HepG2 (cell line): Measurements from ENCODE around the gene PREP. TPM values are rescaled to one million over a fixed set of nuclear protein-coding genes. Genes with fewer than 3 reads are reported as not detected.

Source experiments
- ATAC-seq: fragments of 200-7000 bp; cut with Tn5 transposase; 3 replicates; pipeline ENCODE4 v1.9.1; 2020; ENCODE audit warnings: mild to moderate bottlenecking, moderate library complexity
- BruUV-seq: library from RNA; stranded (reverse); fragments of 400-500 nt; replicated peaks from 2 replicates; lab custom pipeline; 2021; lab: Mats Ljungman, UMichigan
- CTCF ChIA-PET: fragments of 300-600 bp; formaldehyde crosslinking; extraction: SDS; loops from one replicate; lab custom pipeline; 2021; ENCODE audit warnings: low total read pairs, inconsistent platforms, low intra/inter-chr PET ratio; lab: Yijun Ruan, JAX
- POLR2A ChIA-PET: fragments of 350-600 bp; sonication (Branson Sonifier 250); formaldehyde crosslinking; loops from one replicate; lab custom pipeline; 2020; ENCODE audit warnings: antibody characterized with exemption, inconsistent platforms; lab: Yijun Ruan, JAX
- DNase-seq: peaks from one replicate; pipeline ENCODE4 v3.0.0-alpha.2; 2015; ENCODE audit warnings: low spot score
- FAIRE-seq: peaks from 3 replicates; lab custom pipeline; 2011; peaks lifted over from hg19 to GRCh38; lab: Jason Lieb, UNC
- H2AFZ ChIP-seq: one replicate; pipeline ENCODE4 v1.6.1; 2011; ENCODE audit warnings: low read length, inconsistent platforms
- H3K27ac ChIP-seq: fragments of 300-600 bp; 3 replicates; pipeline ENCODE4 v1.8.0; 2011; ENCODE audit warnings: mixed run types, mild to moderate bottlenecking, mixed read lengths, low read length, inconsistent platforms; ENCODE audit not compliant: insufficient read depth; ENCODE audit errors: extremely low read length
- H3K27me3 ChIP-seq, 2 experiments: fragments of 200-600 bp in 1 of 2; 2 replicates in 1 of 2; 3 replicates in 1 of 2; pipeline versions ENCODE4 v1.6.0 to v1.8.0; 2011; ENCODE audit warnings: low read length in 2 of 2, mild to moderate bottlenecking in 2 of 2, moderate library complexity in 2 of 2, inconsistent platforms in 1 of 2; ENCODE audit not compliant: insufficient read depth in 2 of 2, control insufficient read depth in 1 of 2
- H3K36me3 ChIP-seq, 2 experiments: fragments of 200-600 bp in 1 of 2; replicated peaks in 1 of 2; 2 replicates in 1 of 2; 3 replicates in 1 of 2; pipeline versions ENCODE4 v1.5.1 to v1.8.0; 2011; ENCODE audit warnings: low read length in 2 of 2, inconsistent platforms in 1 of 2; ENCODE audit not compliant: insufficient read depth in 2 of 2, control insufficient read depth in 1 of 2
- H3K4me1 ChIP-seq: 2 replicates; pipeline ENCODE4 v1.5.1; 2012; ENCODE audit warnings: low read length, inconsistent platforms; ENCODE audit not compliant: insufficient read depth
- H3K4me2 ChIP-seq: 2 replicates; pipeline ENCODE4 v1.6.0; 2011; ENCODE audit warnings: low read depth, low read length, inconsistent platforms
- H3K4me3 ChIP-seq, 3 experiments: fragments of 200-600 bp in 1 of 3; sonication (generic), shearing (Covaris generic) in 1 of 3; replicated peaks in 1 of 3; 2 replicates each; pipeline ENCODE4 v1.5.1; 2011 to 2016; ENCODE audit warnings: low read length in 3 of 3, inconsistent platforms in 2 of 3, low read depth in 2 of 3, mild to moderate bottlenecking in 2 of 3, control low read depth in 1 of 3, mixed read lengths in 1 of 3; ENCODE audit not compliant: insufficient read depth in 1 of 3
- H3K79me2 ChIP-seq: one replicate; pipeline ENCODE4 v1.6.1; 2011; ENCODE audit warnings: low read length, inconsistent platforms; ENCODE audit not compliant: insufficient read depth
- H3K9ac ChIP-seq: 2 replicates; pipeline ENCODE4 v1.6.0; 2011; ENCODE audit warnings: mild to moderate bottlenecking, low read depth, low read length, inconsistent platforms; ENCODE audit not compliant: insufficient read depth
- H3K9me3 ChIP-seq: 2 replicates; pipeline ENCODE4 v1.5.1; 2012; ENCODE audit warnings: mild to moderate bottlenecking, low read length
- H4K20me1 ChIP-seq: 2 replicates; pipeline ENCODE4 v1.6.0; 2011; ENCODE audit warnings: inconsistent platforms, mild to moderate bottlenecking, low read length, moderate library complexity; ENCODE audit not compliant: insufficient read depth
- BORCS8-MEF2B ChIP-seq: sonication (generic); formaldehyde crosslinking; IDR thresholded peaks from 2 replicates; pipeline ENCODE4 v1.8.0; 2022; ENCODE audit warnings: mild to moderate bottlenecking, missing genetic modification reagents
- MTA1 ChIP-seq: sonication (generic); formaldehyde crosslinking; IDR thresholded peaks from 2 replicates; pipeline ENCODE4 v1.4.0; 2020; ENCODE audit warnings: missing genetic modification reagents, mild to moderate bottlenecking, borderline replicate concordance
- NBN ChIP-seq: fragments of 450-650 bp; conservative IDR thresholded peaks from 2 replicates; pipeline ENCODE4 v1.6.1; 2017
- NFYC ChIP-seq: IDR thresholded peaks from 2 replicates; pipeline ENCODE4 v1.6.1; 2016; ENCODE audit warnings: missing genetic modification reagents, missing compliant biosample characterization
- RARG ChIP-seq: sonication (generic); formaldehyde crosslinking; IDR thresholded peaks from 2 replicates; pipeline ENCODE4 v1.4.0; 2020; ENCODE audit warnings: low read depth, mild to moderate bottlenecking, missing genetic modification reagents
- ZNF232 ChIP-seq: sonication (generic); formaldehyde crosslinking; IDR thresholded peaks from 2 replicates; pipeline ENCODE4 v1.4.0; 2020; ENCODE audit warnings: missing genetic modification reagents, borderline replicate concordance
- ZNF597 ChIP-seq: sonication (generic); formaldehyde crosslinking; IDR thresholded peaks from 2 replicates; pipeline ENCODE4 v1.5.0; 2020; ENCODE audit warnings: missing genetic modification reagents
- ZNF670 ChIP-seq: sonication (generic); formaldehyde crosslinking; IDR thresholded peaks from 2 replicates; pipeline ENCODE4 v1.8.0; 2022; ENCODE audit warnings: mild to moderate bottlenecking, missing genetic modification reagents, borderline replicate concordance
- ZNF770 ChIP-seq: sonication (generic); formaldehyde crosslinking; IDR thresholded peaks from 2 replicates; pipeline ENCODE4 v1.5.0; 2020; ENCODE audit warnings: mild to moderate bottlenecking, missing genetic modification reagents
- WGBS: methylation state at CpG from one replicate; pipeline ENCODE4 v1.1.6; 2017; ENCODE audit warnings: low lambda C conversion rate; 5-methylcytosine and 5-hydroxymethylcytosine counted together
- in situ Hi-C: cut with HindIII; loops from 2 replicates; pipeline ENCODE4 v1.10.0; 2017; ENCODE audit warnings: low pct_unique_long_range_greater_than_20kb; ENCODE audit not compliant: extremely low pct_ligation_motif_present
- intact Hi-C: fragments of 100-400 bp; cut with micrococcal nuclease; formaldehyde crosslinking; loops from one replicate; pipeline ENCODE4 v1.10.0; 2022; ENCODE audit not compliant: unreplicated experiment
- polyA plus RNA-seq, 8 experiments: library from polyadenylated mRNA; depleted of rRNA in 3 of 8; stranded (reverse) in 7 of 8; unstranded in 1 of 8; fragments of >200 nt; fragmentation: Illumina TruSeq in 4 of 8; extraction: Trizol in 4 of 8; gene quantifications; 2 replicates each; pipeline versions ENCODE4 v1.2.1 to v1.2.3, GENCODE V29; 2011 to 2016; ENCODE audit warnings: low read depth in 4 of 8, missing spikeins in 1 of 8, mixed read lengths in 1 of 8; ENCODE audit not compliant: insufficient read depth in 1 of 8
- total RNA-seq, 5 experiments: library from RNA; depleted of rRNA; stranded (reverse); fragments of >200 nt; fragmentation: Illumina TruSeq; extraction: Trizol; gene quantifications; 2 replicates each; pipeline ENCODE4 v1.2.3, GENCODE V29; 2016; ENCODE audit warnings: low read depth in 1 of 5
- TF ChIP-seq, protein P1 (sequence below): sonication (generic); formaldehyde crosslinking; IDR thresholded peaks from 2 replicates; pipeline ENCODE4 v1.4.0; 2020; ENCODE audit warnings: mild to moderate bottlenecking, missing genetic modification reagents, borderline replicate concordance

The PREP gene
- total and polyA plus RNA-seq, 2 of the 13 experiments (the other 11 are each of a cell fraction or from before 2014, with no cell fraction given): 12.6 to 15.9 TPM

DNA sequence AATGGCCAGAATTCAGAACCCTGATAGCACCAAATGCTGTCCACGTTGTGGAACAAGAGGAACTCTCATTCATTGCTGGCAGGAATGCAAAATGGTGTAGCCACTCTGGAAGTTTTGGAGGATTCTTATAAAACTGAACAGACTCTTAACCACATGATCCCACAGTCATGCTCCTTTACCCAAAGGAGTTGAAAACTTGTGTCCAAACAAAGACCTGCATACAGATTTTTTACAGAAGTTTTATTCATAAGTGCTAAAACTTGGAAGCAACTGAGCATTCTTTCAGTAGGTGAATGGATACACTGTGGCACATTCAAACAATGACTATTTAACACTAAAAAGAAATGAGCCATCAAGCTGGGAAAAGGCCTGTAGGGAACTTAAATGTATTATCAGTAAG lies 32.5 kb downstream of the PREP start:
- intact Hi-C loops: loop anchor here (5.0 kb wide), 1 partner anchor 53 kb away; no protein-coding TSS in a partner anchor
- peaks cover 25% of the 10 kb centered on the region for H3K4me1 ChIP-seq
- TF ChIP-seq ZNF597 (CRISPR knock-in tag): no peak
- TF ChIP-seq ZNF770 (CRISPR knock-in tag): no peak
- TF ChIP-seq BORCS8-MEF2B (CRISPR knock-in tag): no peak
- no peak for TF ChIP-seq ZNF670 (CRISPR knock-in tag)
- no peak for TF ChIP-seq MTA1 (CRISPR knock-in tag)
- TF ChIP-seq ZNF232 (CRISPR knock-in tag): no peak
- TF ChIP-seq RARG: no peak
- no peak for TF ChIP-seq NFYC (CRISPR knock-in tag)
- no peak for TF ChIP-seq NBN
- TF ChIP-seq, protein P1, sequence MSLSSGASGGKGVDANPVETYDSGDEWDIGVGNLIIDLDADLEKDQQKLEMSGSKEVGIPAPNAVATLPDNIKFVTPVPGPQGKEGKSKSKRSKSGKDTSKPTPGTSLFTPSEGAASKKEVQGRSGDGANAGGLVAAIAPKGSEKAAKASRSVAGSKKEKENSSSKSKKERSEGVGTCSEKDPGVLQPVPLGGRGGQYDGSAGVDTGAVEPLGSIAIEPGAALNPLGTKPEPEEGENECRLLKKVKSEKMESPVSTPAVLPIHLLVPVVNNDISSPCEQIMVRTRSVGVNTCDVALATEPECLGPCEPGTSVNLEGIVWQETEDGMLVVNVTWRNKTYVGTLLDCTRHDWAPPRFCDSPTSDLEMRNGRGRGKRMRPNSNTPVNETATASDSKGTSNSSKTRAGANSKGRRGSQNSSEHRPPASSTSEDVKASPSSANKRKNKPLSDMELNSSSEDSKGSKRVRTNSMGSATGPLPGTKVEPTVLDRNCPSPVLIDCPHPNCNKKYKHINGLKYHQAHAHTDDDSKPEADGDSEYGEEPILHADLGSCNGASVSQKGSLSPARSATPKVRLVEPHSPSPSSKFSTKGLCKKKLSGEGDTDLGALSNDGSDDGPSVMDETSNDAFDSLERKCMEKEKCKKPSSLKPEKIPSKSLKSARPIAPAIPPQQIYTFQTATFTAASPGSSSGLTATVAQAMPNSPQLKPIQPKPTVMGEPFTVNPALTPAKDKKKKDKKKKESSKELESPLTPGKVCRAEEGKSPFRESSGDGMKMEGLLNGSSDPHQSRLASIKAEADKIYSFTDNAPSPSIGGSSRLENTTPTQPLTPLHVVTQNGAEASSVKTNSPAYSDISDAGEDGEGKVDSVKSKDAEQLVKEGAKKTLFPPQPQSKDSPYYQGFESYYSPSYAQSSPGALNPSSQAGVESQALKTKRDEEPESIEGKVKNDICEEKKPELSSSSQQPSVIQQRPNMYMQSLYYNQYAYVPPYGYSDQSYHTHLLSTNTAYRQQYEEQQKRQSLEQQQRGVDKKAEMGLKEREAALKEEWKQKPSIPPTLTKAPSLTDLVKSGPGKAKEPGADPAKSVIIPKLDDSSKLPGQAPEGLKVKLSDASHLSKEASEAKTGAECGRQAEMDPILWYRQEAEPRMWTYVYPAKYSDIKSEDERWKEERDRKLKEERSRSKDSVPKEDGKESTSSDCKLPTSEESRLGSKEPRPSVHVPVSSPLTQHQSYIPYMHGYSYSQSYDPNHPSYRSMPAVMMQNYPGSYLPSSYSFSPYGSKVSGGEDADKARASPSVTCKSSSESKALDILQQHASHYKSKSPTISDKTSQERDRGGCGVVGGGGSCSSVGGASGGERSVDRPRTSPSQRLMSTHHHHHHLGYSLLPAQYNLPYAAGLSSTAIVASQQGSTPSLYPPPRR (CRISPR knock-in tag): no peak
- TF ChIP-seq, all 625 proteins: peak for 0
- no peak for ATAC-seq
- Histone ChIP-seq H3K79me2 (no peaks in the 10 kb centered on the region), H4K20me1 (no peaks in the 10 kb centered on the region), H3K27ac (no peak overlapping the region), H3K9me3 (no peaks in the 10 kb centered on the region), H3K9ac (no peak overlapping the region), H3K36me3 (peaks cover 9 to 58% of the 10 kb centered on the region in 2 experiments; a peak in 4 of 5 replicates), H2AFZ (no peak overlapping the region), H3K27me3 (no peaks in the 10 kb centered on the region), H3K4me2 (no peak overlapping the region), H3K4me3 (no peak overlapping the region)
- no TSS peak for BruUV-seq
- CTCF ChIA-PET: no interaction called here
- 100% methylated on average over 1 of the region's 1 CpG for WGBS
- no peak for FAIRE-seq
- POLR2A ChIA-PET: no interaction called here
- in situ Hi-C loops: no loop called here
- DNase-seq: no peak
